Mesothelial cell of epicardium (in vitro differentiated cells): ENCODE data around the gene C9orf78. TPM values are rescaled to one million over a fixed set of nuclear protein-coding genes. Genes with fewer than 3 reads are reported as not detected.
A peak's percentile ranks its signal among the peaks of the same experiment; 100 is the strongest.

Experiments
- DNase-seq, 2 experiments: peaks; one replicate each; pipeline ENCODE4 v3.0.0; 2021; ENCODE audit warnings: low spot score in 2 of 2; ENCODE audit not compliant: unreplicated experiment in 2 of 2
- H3K27ac Mint-ChIP-seq: 2 replicates; pipeline ENCODE4 v1.8.0; 2021; ENCODE audit warnings: mixed read lengths
- H3K27me3 Mint-ChIP-seq: 2 replicates; pipeline ENCODE4 v1.8.0; 2021; ENCODE audit warnings: low read depth, mixed read lengths
- H3K36me3 Mint-ChIP-seq: 2 replicates; pipeline ENCODE4 v1.8.0; 2021; ENCODE audit warnings: mixed read lengths
- H3K4me1 Mint-ChIP-seq: 2 replicates; pipeline ENCODE4 v1.8.0; 2021; ENCODE audit warnings: mixed read lengths
- H3K4me3 Mint-ChIP-seq: 2 replicates; pipeline ENCODE4 v1.8.0; 2021; ENCODE audit warnings: mild to moderate bottlenecking, moderate library complexity, mixed read lengths
- H3K9me3 Mint-ChIP-seq: 2 replicates; pipeline ENCODE4 v1.8.0; 2021; ENCODE audit warnings: mixed read lengths
- total RNA-seq: library from RNA; stranded (reverse); gene quantifications from 3 replicates; pipeline ENCODE4 v1.2.1, GENCODE V29; 2021
- TF ChIP-seq, protein P1 (sequence below): fragments of 200-600 bp; sonication (generic); IDR thresholded peaks from one replicate; pipeline ENCODE4 v1.5.0; 2021; ENCODE audit warnings: antibody characterized with exemption; ENCODE audit not compliant: unreplicated experiment

The C9orf78 gene
- total RNA-seq, 1 donor from 2014 or later, result 29.9 TPM

DNA sequence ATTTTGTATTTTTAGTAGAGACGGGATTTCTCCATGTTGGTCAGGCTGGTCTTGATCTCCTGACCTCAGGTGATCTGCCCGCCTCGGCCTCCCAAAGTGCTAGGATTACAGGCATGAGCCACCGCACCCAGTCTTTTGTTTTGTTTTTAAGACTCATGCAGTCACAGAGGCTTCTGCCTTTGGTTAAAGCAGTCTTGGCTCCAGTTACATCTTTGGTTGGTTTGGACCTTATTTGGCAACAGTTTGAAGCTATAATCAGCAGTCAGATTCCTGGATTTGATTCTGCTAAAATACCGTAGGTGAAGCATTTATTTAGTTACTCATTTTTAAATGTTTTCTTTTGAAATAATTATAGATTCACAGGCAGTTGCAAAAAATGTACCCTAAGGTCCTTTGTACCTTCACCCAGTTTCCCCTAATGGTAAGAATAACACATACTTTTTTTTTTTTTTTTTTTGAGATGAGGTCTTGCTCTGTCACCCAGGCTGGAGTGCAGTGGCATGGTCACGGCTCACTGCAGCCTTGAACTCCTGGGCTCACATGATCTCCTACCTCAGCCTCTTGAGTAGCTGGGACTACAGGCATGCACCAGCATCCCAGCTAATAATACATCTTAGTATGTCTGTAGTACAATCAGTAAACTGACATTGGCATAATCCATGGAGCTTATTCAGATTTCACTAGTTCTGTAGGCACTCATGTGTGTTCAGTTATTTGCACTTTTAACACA is 15.9 kb upstream of the C9orf78 start:
- Mint-ChIP-seq H3K4me1 (peaks cover 30% of the 10 kb centered on the region), H3K36me3 (peaks cover 27% of the 10 kb centered on the region), H3K27ac (no peak overlapping the region), H3K27me3 (no peaks in the 10 kb centered on the region), H3K9me3 (no peaks in the 10 kb centered on the region), H3K4me3 (no peak overlapping the region)
- TF ChIP-seq, protein P1, sequence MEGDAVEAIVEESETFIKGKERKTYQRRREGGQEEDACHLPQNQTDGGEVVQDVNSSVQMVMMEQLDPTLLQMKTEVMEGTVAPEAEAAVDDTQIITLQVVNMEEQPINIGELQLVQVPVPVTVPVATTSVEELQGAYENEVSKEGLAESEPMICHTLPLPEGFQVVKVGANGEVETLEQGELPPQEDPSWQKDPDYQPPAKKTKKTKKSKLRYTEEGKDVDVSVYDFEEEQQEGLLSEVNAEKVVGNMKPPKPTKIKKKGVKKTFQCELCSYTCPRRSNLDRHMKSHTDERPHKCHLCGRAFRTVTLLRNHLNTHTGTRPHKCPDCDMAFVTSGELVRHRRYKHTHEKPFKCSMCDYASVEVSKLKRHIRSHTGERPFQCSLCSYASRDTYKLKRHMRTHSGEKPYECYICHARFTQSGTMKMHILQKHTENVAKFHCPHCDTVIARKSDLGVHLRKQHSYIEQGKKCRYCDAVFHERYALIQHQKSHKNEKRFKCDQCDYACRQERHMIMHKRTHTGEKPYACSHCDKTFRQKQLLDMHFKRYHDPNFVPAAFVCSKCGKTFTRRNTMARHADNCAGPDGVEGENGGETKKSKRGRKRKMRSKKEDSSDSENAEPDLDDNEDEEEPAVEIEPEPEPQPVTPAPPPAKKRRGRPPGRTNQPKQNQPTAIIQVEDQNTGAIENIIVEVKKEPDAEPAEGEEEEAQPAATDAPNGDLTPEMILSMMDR, result no peak
- no peak for DNase-seq

DNA sequence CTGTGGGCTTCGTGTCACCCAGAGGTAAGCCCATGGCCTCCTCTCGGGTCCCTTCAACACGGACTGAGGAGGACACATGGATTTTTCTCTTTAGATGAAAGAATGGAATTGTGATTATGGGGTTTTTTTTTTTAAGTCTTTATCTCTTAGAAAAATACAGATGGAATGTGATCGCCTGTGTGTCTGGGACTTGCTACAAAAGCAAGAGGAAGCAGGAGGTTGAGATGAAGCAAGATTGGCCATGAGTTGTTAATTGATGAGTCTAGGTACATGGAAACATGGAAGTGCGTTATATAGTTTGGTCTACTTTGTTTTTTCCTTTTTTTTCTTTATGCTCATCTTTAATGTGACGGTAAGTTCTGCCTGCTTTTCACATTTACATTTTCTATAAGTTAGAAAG is 14.8 kb upstream of the C9orf78 start:
- Mint-ChIP-seq H3K4me3 (no peak overlapping the region), H3K27ac (peak overlapping the region; percentile 51), H3K27me3 (no peaks in the 10 kb centered on the region)

DNA sequence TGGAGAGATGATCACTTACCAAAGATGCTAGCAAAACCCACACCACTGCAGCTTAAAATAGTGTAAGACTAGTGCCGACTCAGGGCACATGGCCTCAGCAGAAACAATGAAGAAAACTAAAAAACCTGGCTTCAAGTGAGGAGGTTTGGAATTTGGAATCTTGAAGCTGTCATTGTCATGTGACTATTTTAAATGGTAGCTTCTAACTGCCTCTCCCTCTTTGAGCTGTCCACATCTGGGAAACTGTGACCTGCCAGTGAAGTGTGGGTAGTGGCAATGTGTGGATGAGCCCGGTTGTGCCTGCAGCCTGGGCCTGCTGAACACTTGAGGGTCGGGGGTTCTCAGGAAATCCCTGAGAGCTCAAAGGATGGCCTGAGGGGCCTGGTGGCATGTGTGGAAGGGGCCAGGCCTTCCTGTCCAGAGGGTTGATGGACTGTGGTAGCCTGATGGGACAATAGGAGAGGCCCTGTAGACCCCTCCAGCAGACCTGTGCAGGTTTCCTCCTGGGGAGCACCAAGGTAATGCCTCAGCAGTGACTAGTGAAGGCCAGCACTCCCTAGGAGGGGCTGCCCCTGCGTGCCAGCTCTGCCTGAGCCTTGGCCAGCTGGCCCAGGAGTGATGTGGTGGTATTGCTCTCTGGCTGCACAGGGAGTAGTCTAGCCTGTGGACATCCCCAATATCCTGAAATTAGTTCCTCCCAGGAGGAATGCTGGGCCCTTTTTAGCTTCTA is 13.8 kb upstream of the C9orf78 start:
- H3K4me3 Mint-ChIP-seq, result no peak overlapping the region
- H3K27ac Mint-ChIP-seq, result no peak overlapping the region
- H3K36me3 Mint-ChIP-seq, result peaks cover 10% of the 10 kb centered on the region
- no peaks in the 10 kb centered on the region for H3K27me3 Mint-ChIP-seq
- no peak for DNase-seq
- TF ChIP-seq, protein P1, result no peak
- peaks cover 30% of the 10 kb centered on the region for H3K4me1 Mint-ChIP-seq
- H3K9me3 Mint-ChIP-seq, result no peaks in the 10 kb centered on the region

More for the DNA sequence above, 14.8 kb upstream of the C9orf78 start:
- no peak for DNase-seq
- TF ChIP-seq, protein P1, result no peak
- Mint-ChIP-seq H3K4me1 (peaks cover 30% of the 10 kb centered on the region), H3K36me3 (peaks cover 18% of the 10 kb centered on the region), H3K9me3 (no peaks in the 10 kb centered on the region)

DNA sequence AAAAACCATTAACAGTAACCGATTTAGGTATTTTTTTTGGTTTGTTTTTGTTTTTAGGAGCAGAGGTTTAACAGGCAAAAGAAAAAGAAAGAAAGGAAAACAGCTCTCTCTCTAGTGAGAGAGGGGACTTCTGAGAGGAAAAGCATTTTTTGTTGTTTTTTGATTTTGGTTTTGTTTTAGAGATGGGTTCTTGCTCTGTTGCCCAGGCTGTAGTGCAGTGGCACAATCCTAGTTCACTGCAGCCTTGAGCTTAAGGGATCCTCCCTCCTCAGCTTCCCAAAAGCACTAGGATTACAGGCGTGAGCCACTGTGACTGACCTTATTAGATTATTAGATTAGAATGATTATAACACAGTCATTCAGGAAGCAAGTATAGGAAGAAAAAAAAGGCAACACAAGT is 10.3 kb upstream of the C9orf78 start:
- H3K9me3 Mint-ChIP-seq, result no peaks in the 10 kb centered on the region
- no peak overlapping the region for H3K4me3 Mint-ChIP-seq
- peaks cover 9% of the 10 kb centered on the region for H3K4me1 Mint-ChIP-seq
- H3K27ac Mint-ChIP-seq, result peak overlapping the region; percentile 78
- TF ChIP-seq, protein P1, result no peak
- H3K27me3 Mint-ChIP-seq, result no peaks in the 10 kb centered on the region
- no peak for DNase-seq
- peaks cover 5% of the 10 kb centered on the region for H3K36me3 Mint-ChIP-seq

DNA sequence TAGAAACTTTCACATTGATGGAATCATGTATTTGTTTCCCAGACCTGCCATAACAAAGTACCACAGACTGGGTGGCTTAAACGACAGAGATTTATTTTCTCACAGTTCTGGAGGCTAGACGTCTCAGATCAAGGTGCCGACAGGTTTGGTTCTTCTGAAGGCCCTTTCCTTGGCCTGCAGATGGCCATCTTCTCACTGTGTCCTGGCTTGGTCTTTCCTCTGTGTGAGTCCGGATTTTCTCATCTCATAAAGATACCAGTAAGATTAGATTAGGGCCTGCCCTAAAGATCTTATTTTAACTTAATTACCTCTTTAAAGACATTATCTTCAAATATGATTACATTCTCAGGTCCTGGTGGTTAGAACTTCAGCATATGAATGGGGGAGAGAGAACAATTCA is 6.0 kb upstream of the C9orf78 start:
- no peak overlapping the region for H3K4me3 Mint-ChIP-seq
- H3K36me3 Mint-ChIP-seq, result peaks cover 7% of the 10 kb centered on the region
- no peak for DNase-seq
- H3K27me3 Mint-ChIP-seq, result no peaks in the 10 kb centered on the region
- H3K4me1 Mint-ChIP-seq, result peaks cover 18% of the 10 kb centered on the region
- no peaks in the 10 kb centered on the region for H3K9me3 Mint-ChIP-seq
- H3K27ac Mint-ChIP-seq, result no peak overlapping the region
- TF ChIP-seq, protein P1, result no peak
